IPS-18c (cell line): Measurements from ENCODE around the gene FAM199X.

Source experiments
- H3K4me3 ChIP-seq: 2 replicates; pipeline ENCODE4 v1.7.0; 2013; ENCODE audit warnings: low read depth, mild to moderate bottlenecking, low read length, moderate library complexity; ENCODE audit not compliant: insufficient read depth
- H3K9me3 ChIP-seq: one replicate; pipeline ENCODE4 v1.6.1; 2013; ENCODE audit warnings: mild to moderate bottlenecking, low read length, moderate library complexity; ENCODE audit not compliant: control insufficient read depth, insufficient read depth

The FAM199X gene

GRCh38 chrX:104165894-104166734 lies at the start of gene FAM199X:
Gene FAM199X, plus strand, starts transcription at chrX:104166453. Its CDS starts 333 bp downstream, at chrX:104166786.
- H3K4me3 ChIP-seq, result peak within 1 kb of the TSS; percentile 93
- H3K9me3 ChIP-seq, result peaks cover 3% of the 10 kb centered on the region

- Histone ChIP-seq H3K4me3 (no peak overlapping the region), H3K9me3 (no peaks in the 10 kb centered on the region)
Measured at GRCh38 chrX:104117759-104118158, 48.5 kb upstream of the FAM199X start.

- H3K9me3 ChIP-seq, result no peaks in the 10 kb centered on the region
- H3K4me3 ChIP-seq, result no peak overlapping the region
Measured at GRCh38 chrX:104118765-104119164, 47.5 kb upstream of the FAM199X start.

GRCh38 chrX:104122829-104123228 lies 43.4 kb upstream of the FAM199X start:
- no peaks in the 10 kb centered on the region for H3K9me3 ChIP-seq
- H3K4me3 ChIP-seq, result no peak overlapping the region

- Histone ChIP-seq H3K4me3 (no peak overlapping the region), H3K9me3 (no peaks in the 10 kb centered on the region)
Measured at GRCh38 chrX:104126856-104127255, 39.4 kb upstream of the FAM199X start.

GRCh38 chrX:104130808-104131207 lies 35.4 kb upstream of the FAM199X start:
- H3K9me3 ChIP-seq, result no peaks in the 10 kb centered on the region
- H3K4me3 ChIP-seq, result no peak overlapping the region

GRCh38 chrX:104134583-104135261 lies 31.5 kb upstream of the FAM199X start:
- H3K4me3 ChIP-seq, result no peak overlapping the region
- no peaks in the 10 kb centered on the region for H3K9me3 ChIP-seq

- no peak overlapping the region for H3K4me3 ChIP-seq
Measured at GRCh38 chrX:104135677-104136076, 30.6 kb upstream of the FAM199X start.

GRCh38 chrX:104136241-104137019 lies 29.8 kb upstream of the FAM199X start:
- no peaks in the 10 kb centered on the region for H3K9me3 ChIP-seq
- no peak overlapping the region for H3K4me3 ChIP-seq

More at GRCh38 chrX:104135677-104136076, 30.6 kb upstream of the FAM199X start:
- H3K9me3 ChIP-seq, result no peaks in the 10 kb centered on the region

- H3K4me3 ChIP-seq, result no peak overlapping the region
- H3K9me3 ChIP-seq, result no peaks in the 10 kb centered on the region
Measured at GRCh38 chrX:104137496-104137895, 28.8 kb upstream of the FAM199X start.

- no peak overlapping the region for H3K4me3 ChIP-seq
- H3K9me3 ChIP-seq, result no peaks in the 10 kb centered on the region
Measured at GRCh38 chrX:104141087-104141760, 25.0 kb upstream of the FAM199X start.

GRCh38 chrX:104151037-104151436 lies 15.2 kb upstream of the FAM199X start:
- Histone ChIP-seq H3K4me3 (no peak overlapping the region), H3K9me3 (no peaks in the 10 kb centered on the region)

- Histone ChIP-seq H3K9me3 (no peaks in the 10 kb centered on the region), H3K4me3 (peak within 1 kb of the TSS; percentile 49)
Measured at GRCh38 chrX:104156630-104157529, 9.4 kb upstream of the FAM199X start, which contains the start of gene SLC25A53. Gene SLC25A53, minus strand, starts transcription at chrX:104157009. Its CDS starts 51,752 bp downstream, at chrX:104105257.

GRCh38 chrX:104166735-104167436 lies 633 bp downstream of the FAM199X start:
- H3K4me3 ChIP-seq, result peak overlapping the region; percentile 93
- peaks cover 3% of the 10 kb centered on the region for H3K9me3 ChIP-seq

- Histone ChIP-seq H3K4me3 (no peak overlapping the region), H3K9me3 (peaks cover 3% of the 10 kb centered on the region)
Measured at GRCh38 chrX:104168127-104168526, 1.9 kb downstream of the FAM199X start.

GRCh38 chrX:104172121-104172520 lies 5.9 kb downstream of the FAM199X start:
- H3K4me3 ChIP-seq, result no peak overlapping the region

More at GRCh38 chrX:104172121-104172520, 5.9 kb downstream of the FAM199X start:
- no peaks in the 10 kb centered on the region for H3K9me3 ChIP-seq
